Neutrophil (primary cell): Measurements from ENCODE around the gene PIP5K1B.

Source experiments
- H3K27ac ChIP-seq: fragments of 200-600 bp; sonication (generic); 2 replicates; pipeline ENCODE4 v1.5.1; 2016; ENCODE audit warnings: mild to moderate bottlenecking, moderate library complexity
- H3K27me3 ChIP-seq: fragments of 200-600 bp; sonication (generic); 2 replicates; pipeline ENCODE4 v1.6.0; 2016; ENCODE audit warnings: mild to moderate bottlenecking
- H3K36me3 ChIP-seq: fragments of 200-600 bp; sonication (generic); 2 replicates; pipeline ENCODE4 v1.5.1; 2017
- H3K4me1 ChIP-seq, 2 experiments: fragments of 200-600 bp in 1 of 2; sonication (generic) in 1 of 2; 1 replicate in 1 of 2; 2 replicates in 1 of 2; pipeline versions ENCODE4 v1.5.1 to v1.6.1; 2013 to 2016; ENCODE audit warnings: low read depth in 1 of 2, low read length in 1 of 2, mild to moderate bottlenecking in 1 of 2, moderate library complexity in 1 of 2; ENCODE audit not compliant: control insufficient read depth in 1 of 2, insufficient read depth in 1 of 2
- H3K4me3 ChIP-seq, 2 experiments: fragments of 200-600 bp in 1 of 2; sonication (generic) in 1 of 2; 1 replicate in 1 of 2; 2 replicates in 1 of 2; pipeline ENCODE4 v1.5.1; 2013 to 2016; ENCODE audit warnings: low read depth in 1 of 2, low read length in 1 of 2, mild to moderate bottlenecking in 1 of 2, moderate library complexity in 1 of 2
- H3K9me3 ChIP-seq: fragments of 200-600 bp; sonication (generic); 2 replicates; pipeline ENCODE4 v1.5.1; 2016
- TF ChIP-seq, protein P1 (sequence below): fragments of 200-600 bp; sonication (generic); IDR thresholded peaks from 2 replicates; pipeline ENCODE4 v1.5.1; 2016; ENCODE audit warnings: antibody characterized with exemption

The PIP5K1B gene

DNA sequence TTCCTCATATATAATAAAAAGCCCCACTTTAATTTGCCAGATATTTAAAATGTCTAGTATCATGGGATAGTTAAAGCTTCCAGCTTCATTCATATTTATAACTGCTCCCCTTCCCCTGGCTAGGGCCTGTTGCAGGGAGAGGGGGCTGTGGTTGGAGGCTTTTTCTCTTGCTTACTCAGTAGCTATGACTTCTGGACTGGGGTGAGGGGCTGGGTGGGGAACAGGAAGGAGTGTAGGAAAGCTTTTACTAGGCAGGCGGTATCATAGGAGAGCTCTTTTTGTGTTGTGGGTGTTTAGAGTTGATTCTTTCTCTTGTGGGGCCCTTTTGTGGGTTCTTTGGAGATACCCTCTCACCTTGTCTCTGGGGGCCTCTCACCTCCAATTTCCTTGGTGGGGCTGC lies 39.4 kb downstream of the PIP5K1B start:
- TF ChIP-seq, protein P1, sequence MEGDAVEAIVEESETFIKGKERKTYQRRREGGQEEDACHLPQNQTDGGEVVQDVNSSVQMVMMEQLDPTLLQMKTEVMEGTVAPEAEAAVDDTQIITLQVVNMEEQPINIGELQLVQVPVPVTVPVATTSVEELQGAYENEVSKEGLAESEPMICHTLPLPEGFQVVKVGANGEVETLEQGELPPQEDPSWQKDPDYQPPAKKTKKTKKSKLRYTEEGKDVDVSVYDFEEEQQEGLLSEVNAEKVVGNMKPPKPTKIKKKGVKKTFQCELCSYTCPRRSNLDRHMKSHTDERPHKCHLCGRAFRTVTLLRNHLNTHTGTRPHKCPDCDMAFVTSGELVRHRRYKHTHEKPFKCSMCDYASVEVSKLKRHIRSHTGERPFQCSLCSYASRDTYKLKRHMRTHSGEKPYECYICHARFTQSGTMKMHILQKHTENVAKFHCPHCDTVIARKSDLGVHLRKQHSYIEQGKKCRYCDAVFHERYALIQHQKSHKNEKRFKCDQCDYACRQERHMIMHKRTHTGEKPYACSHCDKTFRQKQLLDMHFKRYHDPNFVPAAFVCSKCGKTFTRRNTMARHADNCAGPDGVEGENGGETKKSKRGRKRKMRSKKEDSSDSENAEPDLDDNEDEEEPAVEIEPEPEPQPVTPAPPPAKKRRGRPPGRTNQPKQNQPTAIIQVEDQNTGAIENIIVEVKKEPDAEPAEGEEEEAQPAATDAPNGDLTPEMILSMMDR, result no peak
- peaks cover 22% of the 10 kb centered on the region for H3K36me3 ChIP-seq
- no peaks in the 10 kb centered on the region for H3K9me3 ChIP-seq
- H3K4me1 ChIP-seq, result peaks cover 8 to 32% of the 10 kb centered on the region in 2 experiments
- no peak overlapping the region for H3K27ac ChIP-seq
- H3K27me3 ChIP-seq, result no peaks in the 10 kb centered on the region
- H3K4me3 ChIP-seq, result no peak overlapping the region

- TF ChIP-seq, protein P1, result no peak
- peaks cover 22% of the 10 kb centered on the region for H3K36me3 ChIP-seq
- H3K27me3 ChIP-seq, result no peaks in the 10 kb centered on the region
- H3K9me3 ChIP-seq, result no peaks in the 10 kb centered on the region
- H3K4me1 ChIP-seq, result peaks cover 18 to 37% of the 10 kb centered on the region in 2 experiments
- no peak overlapping the region for H3K4me3 ChIP-seq
- H3K27ac ChIP-seq, result no peak overlapping the region
These were observed 41.5 kb downstream of the PIP5K1B start for GRCh38 chr9:68746525-68746924.

DNA sequence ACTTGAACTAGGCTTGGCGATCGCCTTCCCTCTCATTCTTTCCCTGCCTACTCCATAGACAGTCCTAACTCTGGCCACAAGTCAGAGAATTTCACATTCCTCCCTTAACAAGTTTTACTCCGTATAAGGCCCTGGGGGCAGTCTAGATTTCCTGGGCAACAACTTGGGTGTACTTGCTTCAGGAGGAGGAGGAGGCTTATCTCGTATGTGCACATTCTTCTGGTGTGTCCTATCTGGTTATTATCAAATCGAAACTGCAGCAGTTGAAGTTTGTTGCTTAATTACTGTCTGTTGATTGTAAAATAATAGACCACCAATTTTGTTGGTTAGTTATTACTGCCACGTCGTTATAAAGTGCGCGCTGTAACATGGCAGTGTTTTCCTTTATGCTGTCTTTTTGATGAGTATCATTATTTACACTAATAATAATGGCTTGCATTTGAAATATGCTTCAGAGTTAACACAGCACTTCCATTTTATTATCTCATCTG lies 42.0 kb downstream of the PIP5K1B start:
- Histone ChIP-seq H3K36me3 (peaks cover 22% of the 10 kb centered on the region), H3K27me3 (no peaks in the 10 kb centered on the region), H3K27ac (no peak overlapping the region), H3K4me1 (peaks cover 18 to 37% of the 10 kb centered on the region in 2 experiments), H3K4me3 (no peak overlapping the region), H3K9me3 (no peaks in the 10 kb centered on the region)
- TF ChIP-seq, protein P1, result no peak

DNA sequence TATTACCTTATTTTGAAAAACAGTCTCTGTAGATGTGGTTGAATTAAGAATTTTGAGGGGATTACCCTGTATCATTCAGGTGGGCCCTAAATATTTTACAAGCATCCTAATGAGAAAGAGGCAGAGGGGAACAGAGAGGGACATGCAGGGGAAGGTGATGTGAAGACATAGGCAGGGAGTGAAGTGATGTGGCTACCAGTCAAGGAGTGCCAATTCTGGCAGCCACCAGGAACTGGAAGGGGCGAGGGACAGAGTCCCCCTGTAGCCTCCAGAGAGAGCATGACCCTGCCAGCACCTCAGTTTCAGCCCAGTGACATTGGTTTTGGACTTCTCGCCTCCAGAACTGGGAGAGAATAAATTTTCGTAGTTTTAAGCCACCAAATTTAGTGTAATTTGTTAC lies 44.1 kb downstream of the PIP5K1B start:
- H3K36me3 ChIP-seq, result peaks cover 13% of the 10 kb centered on the region
- TF ChIP-seq, protein P1, result no peak

DNA sequence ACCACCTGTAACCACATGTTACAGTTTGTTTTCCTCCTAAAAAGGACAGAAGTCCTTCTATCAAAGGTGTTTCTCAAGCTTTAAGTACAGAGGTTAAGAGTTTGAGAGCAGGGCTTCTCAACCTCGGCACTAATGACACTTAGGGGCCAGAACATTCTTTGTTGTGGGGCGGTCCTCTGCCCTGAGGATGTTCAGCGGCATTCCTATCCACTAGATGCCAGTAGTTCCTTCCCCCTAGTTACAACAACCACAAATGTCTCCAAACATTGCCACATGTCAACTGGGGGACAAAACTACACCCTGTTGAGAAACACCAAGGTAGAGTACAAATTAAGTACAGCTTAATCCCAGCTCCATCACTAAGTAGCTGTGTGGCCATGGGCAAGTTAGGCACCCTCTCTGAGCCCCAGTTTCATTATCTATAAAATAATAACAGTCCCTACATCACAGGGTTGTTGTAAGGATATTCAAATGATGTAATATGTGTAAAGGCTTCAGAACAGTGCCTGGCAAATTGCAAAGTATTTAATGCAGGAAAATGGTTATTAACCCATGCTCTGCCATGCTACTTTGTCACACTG lies 44.6 kb downstream of the PIP5K1B start:
- peak overlapping the region; percentile 67 for H3K27ac ChIP-seq
- no peaks in the 10 kb centered on the region for H3K27me3 ChIP-seq

More for the DNA sequence above, 44.1 kb downstream of the PIP5K1B start:
- H3K27me3 ChIP-seq, result no peaks in the 10 kb centered on the region
- H3K4me1 ChIP-seq, result peaks cover 18 to 37% of the 10 kb centered on the region in 2 experiments
- H3K4me3 ChIP-seq, result no peak overlapping the region
- no peaks in the 10 kb centered on the region for H3K9me3 ChIP-seq
- peak overlapping the region; percentile 67 for H3K27ac ChIP-seq

More for the DNA sequence above, 44.6 kb downstream of the PIP5K1B start:
- no peaks in the 10 kb centered on the region for H3K9me3 ChIP-seq
- H3K4me3 ChIP-seq, result no peak overlapping the region
- peaks cover 18 to 37% of the 10 kb centered on the region in 2 experiments for H3K4me1 ChIP-seq
- peaks cover 12% of the 10 kb centered on the region for H3K36me3 ChIP-seq
- TF ChIP-seq, protein P1, result no peak
